ENCODE measurements around the gene COG3.

COG3 gene

GRCh38 chr13:45447050-45447661, 17.6 kb upstream of the COG3 start:
- no peaks in the 10 kb centered on the region for H3K27me3 ChIP-seq (ENCODE audit: low read length)
- H3K9me3 ChIP-seq (ENCODE audit: insufficient read depth, low read length), result no peaks in the 10 kb centered on the region
- H3F3A ChIP-seq (ENCODE audit: insufficient read depth), result no peaks in the 10 kb centered on the region
- no peak overlapping the region for H3K27ac ChIP-seq (ENCODE audit: low read depth, low read length)
- H4K20me1 ChIP-seq (ENCODE audit: low read depth, low read length), result no peaks in the 10 kb centered on the region
- no peaks in the 10 kb centered on the region for H3K79me2 ChIP-seq (ENCODE audit: insufficient read depth, low read length)
- TF ChIP-seq EZH2phosphoT487 (conservative IDR thresholded peaks at IDR 0.05; ENCODE audit: low read length), result no peak
- no peak for TF ChIP-seq CTCF (IDR thresholded peaks at IDR 0.05; ENCODE audit: insufficient read depth, low read length, poor library complexity, severe bottlenecking)
- H3K4me2 ChIP-seq (ENCODE audit: low read depth, low read length, poor library complexity, severe bottlenecking), result no peak overlapping the region
- H3K9ac ChIP-seq (ENCODE audit: low read length), result no peak overlapping the region
- no peak overlapping the region for H2AFZ ChIP-seq (ENCODE audit: low read depth, low read length, severe bottlenecking)
- no peaks in the 10 kb centered on the region for H3K9me2 ChIP-seq (replicated peaks; ENCODE audit: insufficient read depth, low read length)
- no peak overlapping the region for H3K4me3 ChIP-seq (ENCODE audit: insufficient read depth, low read length, poor library complexity, severe bottlenecking)
- H3K36me3 ChIP-seq (ENCODE audit: low read length), result no peaks in the 10 kb centered on the region

- Histone ChIP-seq H3K9me2 (replicated peaks; ENCODE audit: insufficient read depth, low read length) (no peaks in the 10 kb centered on the region), H3F3A (ENCODE audit: insufficient read depth) (no peaks in the 10 kb centered on the region), H3K36me3 (ENCODE audit: low read length) (no peaks in the 10 kb centered on the region)
These were observed 15.7 kb upstream of the COG3 start for GRCh38 chr13:45448965-45449559.

GRCh38 chr13:45451282-45451681, 13.5 kb upstream of the COG3 start:
- Histone ChIP-seq H3K36me3 (ENCODE audit: low read length) (no peaks in the 10 kb centered on the region), H3K27ac (ENCODE audit: low read depth, low read length) (no peak overlapping the region), H4K20me1 (ENCODE audit: low read depth, low read length) (no peaks in the 10 kb centered on the region), H3K4me3 (ENCODE audit: insufficient read depth, low read length, poor library complexity, severe bottlenecking) (no peak overlapping the region), H3K9me2 (replicated peaks; ENCODE audit: insufficient read depth, low read length) (no peaks in the 10 kb centered on the region), H3K4me2 (ENCODE audit: low read depth, low read length, poor library complexity, severe bottlenecking) (no peak overlapping the region), H3K79me2 (ENCODE audit: insufficient read depth, low read length) (no peaks in the 10 kb centered on the region), H3K9ac (ENCODE audit: low read length) (no peak overlapping the region), H3K9me3 (ENCODE audit: insufficient read depth, low read length) (no peaks in the 10 kb centered on the region), H3K27me3 (ENCODE audit: low read length) (no peaks in the 10 kb centered on the region), H3F3A (ENCODE audit: insufficient read depth) (no peaks in the 10 kb centered on the region), H2AFZ (ENCODE audit: low read depth, low read length, severe bottlenecking) (no peak overlapping the region)
- no peak for TF ChIP-seq EZH2phosphoT487 (conservative IDR thresholded peaks at IDR 0.05; ENCODE audit: low read length)
- TF ChIP-seq CTCF (IDR thresholded peaks at IDR 0.05; ENCODE audit: insufficient read depth, low read length, poor library complexity, severe bottlenecking), result no peak

More at GRCh38 chr13:45448965-45449559, 15.7 kb upstream of the COG3 start:
- Histone ChIP-seq H2AFZ (ENCODE audit: low read depth, low read length, severe bottlenecking) (no peak overlapping the region), H3K4me2 (ENCODE audit: low read depth, low read length, poor library complexity, severe bottlenecking) (no peak overlapping the region), H4K20me1 (ENCODE audit: low read depth, low read length) (no peaks in the 10 kb centered on the region), H3K9me3 (ENCODE audit: insufficient read depth, low read length) (no peaks in the 10 kb centered on the region), H3K27me3 (ENCODE audit: low read length) (no peaks in the 10 kb centered on the region), H3K4me3 (ENCODE audit: insufficient read depth, low read length, poor library complexity, severe bottlenecking) (no peak overlapping the region), H3K9ac (ENCODE audit: low read length) (no peak overlapping the region), H3K27ac (ENCODE audit: low read depth, low read length) (no peak overlapping the region), H3K79me2 (ENCODE audit: insufficient read depth, low read length) (no peaks in the 10 kb centered on the region)
- TF ChIP-seq CTCF (IDR thresholded peaks at IDR 0.05; ENCODE audit: insufficient read depth, low read length, poor library complexity, severe bottlenecking), result no peak
- TF ChIP-seq EZH2phosphoT487 (conservative IDR thresholded peaks at IDR 0.05; ENCODE audit: low read length), result no peak

Measured in SU-DHL-6 (cell line).